ENCODE measurements around the gene CCDC192.

Gene CCDC192

DNA sequence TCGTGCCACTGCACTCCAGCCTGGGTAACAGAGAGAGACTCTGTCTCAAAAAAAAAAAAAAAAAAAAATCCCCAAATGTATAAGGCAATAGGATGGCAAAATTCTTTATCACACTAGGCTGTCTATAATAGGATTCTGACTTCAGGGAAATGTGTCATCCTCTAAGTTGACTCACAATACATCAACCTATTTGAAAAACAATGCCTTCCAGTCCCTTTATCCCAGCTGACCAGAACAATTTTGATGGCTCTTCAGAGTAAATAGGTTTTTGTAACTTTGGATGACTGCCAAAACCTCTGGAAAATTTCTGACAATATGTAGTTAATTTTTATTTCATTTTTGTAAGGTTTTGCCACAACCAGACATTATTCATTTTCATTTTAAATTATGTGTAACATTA lies 184.1 kb downstream of the CCDC192 start:
- DNase-seq = peak; percentile 59

DNA sequence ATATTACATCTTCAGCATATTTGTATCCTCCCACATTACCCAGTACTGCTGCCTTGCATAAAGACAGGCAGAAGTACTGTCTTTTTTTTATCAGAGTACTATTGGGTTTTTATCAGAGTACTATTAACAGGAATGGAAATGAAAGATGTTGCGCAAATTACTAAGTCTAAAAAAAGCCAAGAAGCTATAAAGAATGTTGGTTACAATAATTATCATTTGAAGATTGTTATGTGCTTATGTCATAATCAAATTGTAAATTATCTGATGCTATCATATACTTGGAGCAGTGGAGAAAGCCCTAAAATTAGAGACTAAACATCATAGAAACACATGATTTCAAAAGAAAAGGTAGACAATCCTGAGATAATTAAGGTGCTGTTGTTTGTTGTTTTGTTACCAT lies 188.8 kb downstream of the CCDC192 start:
- DNase-seq = no peak

DNA sequence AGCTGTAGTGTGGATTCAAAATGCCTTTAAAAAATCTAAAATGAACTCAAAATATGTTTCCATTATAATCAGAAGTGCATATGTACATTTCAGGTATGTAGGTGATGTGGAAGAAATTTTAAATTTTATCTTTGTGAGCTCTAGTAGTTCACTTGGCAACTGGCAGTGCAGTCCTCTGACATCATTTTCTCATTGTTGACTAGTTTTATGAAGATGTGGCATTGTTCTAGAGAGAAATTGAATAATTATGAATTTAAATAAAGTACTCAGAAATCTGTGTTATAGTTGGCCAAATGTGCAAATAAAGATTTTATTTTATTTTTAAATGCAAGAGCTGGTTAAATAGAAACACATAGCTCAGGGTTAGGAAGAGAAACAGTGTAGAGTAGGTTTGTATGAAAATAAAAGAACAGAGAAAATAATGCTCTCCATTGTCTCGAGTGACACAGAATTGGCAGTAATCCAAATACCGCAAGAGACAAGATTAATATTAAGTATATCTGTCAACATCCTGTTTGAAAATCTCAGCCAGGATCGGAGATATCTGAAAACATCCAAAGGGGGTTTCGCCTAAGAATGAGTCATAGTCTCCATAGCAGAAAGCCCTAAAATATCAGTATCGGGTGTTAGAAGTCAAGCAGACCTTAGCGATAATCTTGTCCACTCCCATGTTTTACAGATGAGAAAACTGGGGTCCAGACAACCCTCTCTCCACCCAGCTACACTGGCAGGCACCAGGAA lies 189.4 kb downstream of the CCDC192 start:
- peak; percentile 78 for DNase-seq

DNA sequence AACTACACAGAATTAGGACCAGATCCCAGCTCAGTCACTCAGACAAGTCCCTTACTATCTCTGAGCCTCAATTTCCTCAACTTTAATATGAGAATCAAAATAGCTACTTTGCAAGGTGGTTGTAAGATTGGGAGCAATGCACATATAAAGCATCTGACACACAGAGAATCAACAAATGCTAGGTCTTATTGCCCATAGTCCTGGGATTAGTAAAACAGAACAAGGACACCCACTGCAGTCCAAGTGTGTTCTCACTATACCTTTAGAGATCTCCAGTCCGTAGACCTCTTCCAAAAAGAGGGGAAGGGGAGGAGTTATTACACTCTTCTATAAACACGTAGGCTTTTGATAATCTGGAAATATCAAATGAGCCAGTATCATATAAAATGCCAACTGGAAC lies 190.0 kb downstream of the CCDC192 start:
- DNase-seq = no peak

DNA sequence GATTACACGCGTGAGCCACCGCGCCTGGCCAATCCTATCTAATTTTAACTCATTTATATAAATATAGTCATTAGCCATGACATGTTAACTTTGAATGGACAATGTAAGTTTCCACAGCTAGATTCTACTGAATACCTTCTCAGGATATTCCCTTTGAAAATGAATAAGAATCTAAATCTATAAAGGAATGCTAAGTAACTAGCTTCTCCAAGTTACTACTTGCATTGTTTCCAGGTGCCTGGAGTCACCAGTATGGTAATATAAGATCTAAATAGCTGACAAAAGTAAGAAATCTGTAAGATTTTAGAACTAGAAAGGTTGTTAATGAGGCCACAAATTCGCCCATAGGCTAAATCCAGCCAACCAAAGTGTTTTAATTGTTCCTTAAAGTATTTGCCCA lies 191.3 kb downstream of the CCDC192 start:
- DNase-seq = no peak

DNA sequence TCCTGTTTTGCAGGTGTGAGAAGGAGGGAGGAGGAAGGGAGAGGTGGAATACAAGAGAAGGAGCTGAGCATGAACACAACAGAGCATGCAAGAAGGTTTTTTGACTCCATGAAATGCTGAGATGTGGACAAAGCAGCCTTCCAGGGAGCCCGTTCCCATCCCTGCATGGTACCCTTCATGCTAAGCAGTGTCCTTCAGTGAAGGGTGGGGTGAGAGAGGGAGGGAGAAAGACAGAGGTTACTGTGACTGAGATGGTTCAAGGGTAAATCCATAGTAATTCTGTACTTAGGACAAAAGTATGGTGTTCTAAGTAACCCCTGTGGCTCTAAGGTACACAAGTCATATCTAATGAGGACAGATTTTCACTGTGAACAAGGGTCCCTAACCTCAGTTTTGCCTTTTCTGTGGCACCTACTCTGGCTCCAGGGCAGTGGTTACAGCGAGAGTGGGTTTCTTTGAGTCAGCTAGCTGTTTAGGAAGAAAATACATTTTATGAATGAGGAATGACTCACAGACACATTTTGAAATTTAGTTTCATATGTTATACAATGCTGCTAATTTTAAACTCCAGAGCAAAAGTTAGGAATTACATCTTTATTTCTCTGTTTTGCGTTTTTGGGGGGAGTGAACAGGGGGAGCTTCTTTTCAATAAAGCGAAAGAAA lies 195.5 kb downstream of the CCDC192 start:
- DNase-seq = peak; percentile 24

DNA sequence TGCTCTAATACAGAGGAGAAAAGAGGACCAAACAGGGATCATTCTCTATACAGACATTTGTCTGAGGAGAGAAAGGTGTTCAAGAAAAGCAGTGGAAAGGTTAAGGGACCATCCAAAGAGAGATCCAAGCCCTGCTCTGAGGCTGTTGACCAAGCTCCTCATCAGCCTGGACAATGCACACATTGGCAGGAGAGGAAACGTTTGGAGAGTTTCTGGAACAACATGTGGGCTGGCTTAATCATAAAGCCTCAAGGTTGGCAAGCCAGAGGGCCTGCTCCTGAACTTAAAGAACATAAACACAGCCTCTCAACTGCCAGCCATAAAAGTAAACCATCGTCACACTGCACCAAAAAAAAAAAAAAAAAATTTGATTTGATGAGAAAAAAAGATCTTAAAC lies 196.0 kb downstream of the CCDC192 start:
- DNase-seq = no peak

DNA sequence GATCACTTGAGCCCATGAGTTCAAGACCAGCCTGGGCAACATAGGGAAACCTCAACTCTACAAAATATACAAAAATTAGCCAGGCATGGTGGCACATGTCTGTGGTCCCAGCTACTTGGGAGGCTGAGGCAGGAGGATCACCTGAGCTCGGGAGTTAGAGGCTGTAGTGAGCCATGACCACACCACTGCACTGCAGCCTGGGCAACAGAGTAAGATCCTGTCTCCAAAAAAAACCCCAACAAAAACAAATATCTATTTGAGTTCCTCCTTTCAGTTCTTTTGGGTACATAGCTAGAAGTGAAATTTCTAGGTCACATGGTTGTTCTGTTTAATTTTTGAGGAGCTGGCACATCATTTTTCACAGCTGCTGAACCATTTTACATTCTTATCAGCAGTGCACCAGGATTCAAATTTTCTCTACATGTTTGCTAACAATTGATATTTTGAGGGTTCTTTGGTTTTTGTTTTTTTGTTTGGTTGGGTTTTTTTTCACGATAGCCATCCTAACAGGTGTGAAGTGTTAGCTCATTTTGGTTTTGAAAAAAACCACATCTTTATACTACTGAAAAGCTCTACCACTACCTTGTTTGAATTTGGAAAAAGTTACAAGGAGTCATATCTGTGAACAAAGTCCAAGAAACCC lies 203.5 kb downstream of the CCDC192 start:
- no peak for DNase-seq

DNA sequence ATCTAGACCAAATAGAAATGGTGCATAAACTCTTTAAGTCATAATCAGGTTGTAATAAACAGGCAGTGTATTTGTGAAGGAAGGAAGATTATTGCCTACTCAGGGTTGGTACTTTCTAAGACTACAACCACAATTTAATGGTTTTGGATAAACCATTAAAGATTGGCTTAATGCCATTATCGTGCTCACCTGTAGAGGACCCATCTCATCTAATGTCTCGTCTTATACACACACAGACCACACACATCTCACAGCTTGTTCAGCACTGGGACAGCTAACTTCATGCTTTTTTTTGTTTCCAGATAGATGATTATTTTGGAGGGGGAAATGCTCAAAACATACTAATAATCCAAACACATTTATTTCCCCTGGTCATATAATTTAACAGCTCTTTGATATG lies 204.7 kb downstream of the CCDC192 start:
- no peak for DNase-seq

DNA sequence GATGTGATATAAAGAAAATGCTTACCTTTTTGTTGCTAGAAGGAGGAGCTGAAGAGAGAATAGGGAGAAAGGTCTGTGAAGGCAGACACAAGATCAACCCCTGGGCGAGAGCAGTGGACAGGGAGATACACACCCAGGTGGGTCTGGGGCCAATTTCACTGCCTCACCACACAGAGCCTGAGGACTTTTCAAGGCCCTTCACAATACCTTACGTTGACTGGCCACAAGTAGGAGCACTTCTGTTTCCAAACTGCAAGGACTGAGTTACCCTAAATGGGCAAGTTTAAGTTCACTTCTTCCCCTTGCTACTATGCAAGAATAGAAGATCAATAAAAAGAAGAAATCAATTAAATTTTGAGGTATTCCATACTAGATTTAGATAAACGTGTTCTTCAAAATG lies 205.9 kb downstream of the CCDC192 start:
- peak; percentile 32 for DNase-seq

DNA sequence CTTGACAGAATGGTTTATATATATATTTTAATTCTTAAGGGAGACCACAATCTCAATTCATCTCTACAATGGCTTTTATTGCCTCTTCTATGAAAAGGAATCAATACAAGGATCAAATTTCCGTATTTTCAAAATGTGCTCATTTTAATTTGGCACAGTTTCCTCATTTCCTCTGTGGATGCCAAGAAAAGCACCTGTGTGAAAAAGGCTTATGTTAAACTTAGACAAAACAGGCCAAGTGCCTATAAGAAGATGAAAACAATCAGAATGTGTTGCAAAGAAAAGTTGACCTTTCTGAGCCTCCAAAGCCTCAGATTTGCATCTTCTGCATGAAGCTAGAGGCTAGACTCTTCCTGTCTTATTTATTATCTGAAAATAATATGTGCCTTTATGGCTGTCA lies 206.6 kb downstream of the CCDC192 start:
- DNase-seq = no peak

DNA sequence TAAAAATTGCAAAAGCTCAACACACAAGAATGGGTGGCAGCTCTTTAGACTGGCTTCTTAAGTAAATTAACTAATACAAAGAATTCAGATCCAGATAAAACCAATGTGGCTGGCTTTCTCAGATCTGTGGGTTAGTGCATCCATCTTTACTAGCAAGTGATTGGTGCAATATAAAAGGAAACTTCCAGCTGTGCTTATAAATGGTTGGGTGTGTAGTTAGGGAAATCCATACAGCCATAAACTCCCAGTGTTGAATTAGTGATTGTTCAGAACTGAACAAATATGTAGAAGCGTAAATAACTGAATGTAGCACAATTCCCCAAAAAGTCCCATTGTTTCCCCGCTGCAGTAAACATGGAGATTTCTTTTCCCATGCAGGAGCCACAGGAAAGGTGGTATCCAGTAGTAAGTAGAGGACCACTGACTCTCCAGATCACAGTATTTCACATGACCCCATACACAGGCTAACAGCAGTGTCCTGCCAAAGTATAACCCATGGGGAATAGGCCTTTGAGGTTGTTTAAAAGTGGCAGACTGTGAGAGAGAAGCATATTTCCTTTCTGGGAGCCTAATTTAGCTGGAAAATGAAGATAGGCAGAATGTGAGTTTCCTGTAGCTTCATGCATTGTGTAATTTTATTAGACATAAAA lies 207.2 kb downstream of the CCDC192 start:
- no peak for DNase-seq

DNA sequence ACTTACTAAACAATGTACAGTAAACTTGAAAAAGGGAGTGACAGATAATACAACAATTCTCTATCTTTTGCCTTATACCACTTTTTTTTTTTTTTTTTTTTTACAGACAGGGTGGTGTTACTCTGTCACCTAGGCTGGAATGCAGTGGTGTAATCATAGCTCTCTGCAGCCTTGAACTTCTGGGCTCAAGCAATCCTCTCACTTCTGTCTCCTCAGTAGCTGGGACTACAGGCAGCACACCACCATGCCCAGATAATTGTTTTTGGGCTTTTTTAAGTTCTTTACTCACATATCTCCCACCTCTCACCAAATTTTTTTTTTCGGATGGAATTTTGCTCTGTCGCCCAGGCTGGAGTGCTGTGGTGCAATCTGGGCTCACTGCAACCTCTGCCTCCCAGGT lies 208.4 kb downstream of the CCDC192 start:
- no peak for DNase-seq

DNA sequence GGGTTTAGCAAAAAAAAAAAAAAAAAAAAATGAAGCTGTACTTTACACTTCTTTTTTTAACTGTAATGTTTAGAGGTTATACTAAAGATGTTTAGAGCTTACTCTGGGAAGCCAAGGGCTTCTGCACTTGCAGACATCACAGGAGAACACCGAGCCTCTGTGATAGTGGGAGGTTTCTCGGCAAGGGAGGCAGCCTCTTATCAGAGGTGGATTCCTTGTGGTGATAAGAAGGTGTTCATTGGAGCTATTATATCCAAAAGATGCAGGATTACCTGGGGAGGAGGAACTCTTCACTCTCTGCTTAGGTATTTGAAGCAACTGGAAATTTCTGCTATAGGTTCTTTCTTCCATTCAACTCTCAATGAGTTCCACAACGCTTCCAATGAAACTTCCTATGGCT lies 209.2 kb downstream of the CCDC192 start:
- no peak for DNase-seq

DNA sequence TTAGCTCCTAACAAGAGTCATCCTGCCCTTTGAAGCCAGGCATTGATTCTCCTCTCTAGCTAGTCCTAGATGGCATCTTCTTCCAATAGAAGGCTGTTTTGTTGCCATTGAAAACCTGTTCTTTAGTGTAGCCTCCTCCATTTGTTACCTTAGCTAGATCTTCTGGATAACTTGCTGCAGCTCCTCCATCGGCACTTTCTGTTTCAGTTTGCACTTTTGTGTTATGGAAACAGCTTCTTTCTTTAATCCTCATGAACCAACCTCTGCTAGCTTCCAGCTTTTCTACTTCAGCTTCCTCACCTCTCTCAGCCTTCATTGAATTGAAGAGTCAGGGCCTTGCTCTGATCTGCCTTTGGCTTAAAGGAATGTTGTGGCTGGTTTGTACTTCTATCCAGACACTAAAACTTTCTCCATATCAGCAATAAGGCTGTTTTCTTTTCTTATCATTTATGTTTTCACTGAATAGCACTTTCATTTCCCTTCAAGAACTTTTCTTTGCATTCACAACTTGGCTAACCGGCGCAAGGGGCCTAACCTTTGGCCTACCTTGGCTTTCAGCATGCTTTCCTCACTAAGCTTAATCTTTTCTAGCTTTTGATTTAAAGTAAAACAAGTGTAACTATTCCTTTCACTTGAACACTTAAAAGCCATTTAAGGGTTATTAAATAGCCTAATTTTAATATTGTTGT lies 213.8 kb downstream of the CCDC192 start:
- no peak for DNase-seq

DNA sequence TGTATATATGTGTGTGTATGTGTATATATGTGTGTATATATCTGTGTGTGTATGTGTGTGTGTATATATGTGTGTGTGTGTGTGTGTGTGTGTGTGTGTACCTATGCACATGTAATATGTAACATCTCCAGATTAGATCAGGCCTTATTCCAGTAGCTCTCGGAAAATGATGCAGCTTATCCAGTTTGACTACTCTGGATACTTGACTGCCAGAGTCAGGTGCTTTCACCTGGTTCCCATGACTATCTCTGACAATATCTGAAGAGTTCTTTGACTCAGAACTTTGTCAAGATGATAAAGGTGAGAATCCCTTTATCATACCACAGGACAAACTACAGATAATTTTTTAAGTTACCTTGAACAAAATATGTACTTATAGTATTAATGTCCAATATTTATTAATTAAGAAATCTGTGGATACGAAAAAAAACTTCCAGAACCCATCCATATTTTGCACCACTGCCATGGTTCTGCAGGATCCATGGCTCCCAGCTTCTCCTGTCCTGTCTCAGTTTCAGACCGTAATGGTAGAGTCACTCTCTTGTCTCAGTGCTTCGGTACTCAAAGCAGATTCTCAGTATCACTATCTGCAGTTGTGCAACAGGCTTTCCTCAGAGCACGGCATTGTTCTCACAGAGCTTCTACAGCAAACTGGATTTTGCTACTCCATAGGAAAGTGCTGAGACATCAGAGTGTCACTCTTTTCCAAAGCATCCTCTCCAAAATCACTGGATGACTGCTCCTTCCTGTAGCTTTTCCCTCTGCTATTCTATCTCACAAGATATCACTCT lies 216.0 kb downstream of the CCDC192 start:
- no peak for DNase-seq

DNA sequence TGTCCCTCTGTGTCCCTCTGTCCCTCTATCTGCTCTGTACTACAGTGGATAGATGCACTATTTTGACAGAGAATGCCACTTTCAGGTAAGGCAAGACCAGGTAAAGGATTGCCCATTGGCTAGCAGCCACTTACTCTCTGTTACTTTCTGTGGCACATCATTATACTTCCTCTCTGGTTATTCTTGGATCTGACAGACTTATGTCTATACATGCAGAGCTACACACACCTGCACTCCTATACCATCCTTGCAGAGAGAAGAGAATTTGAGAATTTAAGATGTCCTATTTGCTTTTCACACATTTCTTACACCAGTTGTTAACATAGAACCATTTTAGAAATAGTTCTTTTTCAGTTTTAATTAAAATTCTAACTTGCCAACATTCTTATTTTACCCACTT lies 216.6 kb downstream of the CCDC192 start:
- no peak for DNase-seq

DNA sequence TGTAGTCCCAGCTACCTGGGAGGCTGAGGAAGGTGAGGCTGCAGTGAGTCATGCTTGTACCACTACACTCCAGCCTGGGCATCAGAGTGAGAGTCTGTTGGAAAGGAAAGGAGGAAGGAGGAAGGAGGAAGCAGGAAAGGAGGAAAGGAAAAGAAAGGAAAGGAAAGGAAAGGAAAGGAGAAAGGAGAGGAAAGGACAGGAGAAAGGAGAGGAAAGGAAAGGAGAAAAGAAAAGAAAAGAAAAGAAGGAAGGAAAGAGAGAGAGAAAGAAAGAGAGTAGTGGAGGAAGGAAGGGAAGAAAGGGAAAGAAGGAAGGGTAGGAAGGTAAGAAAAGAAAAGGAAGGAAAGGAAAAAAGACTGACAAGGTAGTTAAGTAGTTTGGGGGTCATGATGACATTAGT lies 217.7 kb downstream of the CCDC192 start:
- DNase-seq = no peak

DNA sequence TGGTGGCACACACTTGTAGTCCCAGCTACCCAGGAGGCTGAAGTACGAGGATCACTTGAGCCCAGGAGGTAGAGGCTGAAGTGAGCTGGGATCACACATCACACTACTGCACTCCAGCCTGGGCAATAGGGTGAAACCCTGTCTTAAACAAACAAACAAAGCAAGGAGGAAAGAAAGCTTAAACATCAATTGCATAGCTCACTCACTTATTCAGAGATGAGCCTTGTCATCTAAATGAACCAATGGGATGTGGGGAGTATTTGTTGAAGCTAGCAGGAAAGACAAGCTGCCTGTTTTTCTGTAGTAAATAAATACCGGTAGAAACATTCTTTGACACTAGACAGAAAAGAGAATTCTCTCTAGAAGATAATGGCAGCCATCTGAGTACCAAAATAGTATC lies 219.4 kb downstream of the CCDC192 start:
- DNase-seq = no peak

DNA sequence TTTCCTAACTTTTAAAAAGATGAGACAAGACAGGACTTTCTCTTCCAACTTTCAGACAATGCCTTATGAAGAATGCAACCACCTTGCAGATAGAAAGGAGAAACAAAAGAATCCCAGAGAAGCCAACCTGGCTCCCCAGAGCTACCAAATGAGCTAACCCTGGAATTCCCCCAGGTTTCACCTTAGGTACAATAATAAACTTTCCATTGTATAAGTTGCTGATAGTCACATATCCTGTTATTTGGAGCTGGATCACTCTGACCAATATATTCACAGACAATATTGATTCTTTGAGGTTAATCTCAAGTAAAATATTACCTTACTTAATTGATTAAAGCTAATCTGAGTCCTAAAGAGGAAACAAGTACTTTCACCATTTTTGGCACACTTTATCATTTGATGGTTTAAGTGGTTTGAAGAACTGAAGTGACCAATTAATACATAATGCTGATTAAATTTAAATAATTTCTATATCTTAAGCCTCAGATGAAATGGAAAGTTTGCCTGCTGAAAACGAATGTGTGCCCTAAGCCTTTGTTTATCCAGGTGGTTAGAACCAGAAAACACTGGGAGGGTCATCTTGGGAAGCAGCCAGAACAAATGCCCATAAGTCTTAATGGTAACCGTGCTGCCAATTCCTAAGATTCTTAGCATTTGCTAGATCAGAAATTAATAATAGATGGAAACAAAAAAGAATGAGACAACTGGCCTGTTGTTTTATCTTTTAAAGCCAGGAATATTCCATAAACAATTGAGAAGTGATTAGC lies 220.8 kb downstream of the CCDC192 start:
- no peak for DNase-seq

DNA sequence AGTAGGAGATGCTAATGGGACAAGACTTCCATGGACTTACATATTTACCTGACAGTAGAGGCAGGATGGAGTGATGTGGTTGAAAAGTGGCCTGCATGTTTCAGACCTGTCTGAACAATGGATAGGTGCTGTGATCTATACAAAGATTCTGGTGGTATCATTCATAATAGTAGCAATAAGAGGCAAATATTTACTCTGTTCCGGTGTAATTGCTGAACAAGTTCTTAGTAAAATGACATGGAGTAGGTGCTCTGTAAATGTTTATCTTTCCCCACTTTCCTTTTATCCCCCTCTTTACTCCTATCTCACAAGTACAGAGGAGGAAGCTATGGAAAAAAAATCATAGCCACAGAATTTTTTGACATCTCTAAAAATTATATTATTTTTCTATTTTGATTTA lies 221.4 kb downstream of the CCDC192 start:
- no peak for DNase-seq
